Jurkat, Clone E6-1 (cell line): ENCODE data around the gene DECR2.
"Not testable (repeated sequence)": the region's sequence is repeated elsewhere in the genome, so short reads cannot be mapped to it uniquely, and the experiment has no call there.

Experiments used
- DNase-seq: peaks from one replicate; pipeline ENCODE4 v3.0.0-alpha.2; 2011; ENCODE audit warnings: low read depth, low spot score
- H3K4me3 ChIP-seq: 2 replicates; pipeline ENCODE4 v1.5.1; 2011; ENCODE audit warnings: mild to moderate bottlenecking, low read length, control low read depth, moderate library complexity

Gene DECR2

GRCh38 chr16:376817-377418 is 24.8 kb upstream of the DECR2 start:
- DNase-seq: no peak

GRCh38 chr16:377419-377951 is 24.2 kb upstream of the DECR2 start:
- no peak overlapping the region for H3K4me3 ChIP-seq
- no peak for DNase-seq

More at GRCh38 chr16:376817-377418, 24.8 kb upstream of the DECR2 start:
- no peak overlapping the region for H3K4me3 ChIP-seq

GRCh38 chr16:378113-378820 is 23.4 kb upstream of the DECR2 start:
- DNase-seq, H3K4me3 ChIP-seq: not testable (repeated sequence)

GRCh38 chr16:378821-379182 is 22.9 kb upstream of the DECR2 start:
- no peak overlapping the region for H3K4me3 ChIP-seq
- no peak for DNase-seq

GRCh38 chr16:379183-379960 is 22.3 kb upstream of the DECR2 start:
- no peak for DNase-seq

GRCh38 chr16:379961-380761 is 21.5 kb upstream of the DECR2 start:
- H3K4me3 ChIP-seq: peak overlapping the region; percentile 66
- DNase-seq: peak; percentile 83

More at GRCh38 chr16:379183-379960, 22.3 kb upstream of the DECR2 start:
- H3K4me3 ChIP-seq: peak overlapping the region; percentile 66; the same call in 1 of the 2 replicates

- no peak for DNase-seq
- peak overlapping the region; percentile 66 for H3K4me3 ChIP-seq
Measured at GRCh38 chr16:380762-381011, 21.0 kb upstream of the DECR2 start.

- no peak for DNase-seq
Measured at GRCh38 chr16:381012-381788, 20.5 kb upstream of the DECR2 start.

GRCh38 chr16:381789-382717 is 19.6 kb upstream of the DECR2 start, which contains the start of gene PGAP6:
Gene PGAP6 (minus strand): TSS chr16:381978. CDS start chr16:381821, 157 bp downstream.
- DNase-seq: no peak
- H3K4me3 ChIP-seq: peak within 1 kb of the TSS; percentile 74

More at GRCh38 chr16:381012-381788, 20.5 kb upstream of the DECR2 start:
- peak overlapping the region; percentile 66 for H3K4me3 ChIP-seq

GRCh38 chr16:383326-384051 is 18.2 kb upstream of the DECR2 start:
- H3K4me3 ChIP-seq: peak overlapping the region; percentile 74
- DNase-seq: peak; percentile 59

GRCh38 chr16:386641-387156 is 15.0 kb upstream of the DECR2 start:
- no peak overlapping the region for H3K4me3 ChIP-seq
- DNase-seq: no peak

GRCh38 chr16:387761-388666 is 13.7 kb upstream of the DECR2 start:
- H3K4me3 ChIP-seq, DNase-seq: not testable (repeated sequence)

- no peak for DNase-seq
Measured at GRCh38 chr16:389352-389751, 12.3 kb upstream of the DECR2 start.

GRCh38 chr16:391885-392335 is 9.8 kb upstream of the DECR2 start:
- H3K4me3 ChIP-seq: no peak overlapping the region
- DNase-seq: peak; percentile 61

More at GRCh38 chr16:389352-389751, 12.3 kb upstream of the DECR2 start:
- H3K4me3 ChIP-seq: no peak overlapping the region

GRCh38 chr16:392450-393030 is 9.1 kb upstream of the DECR2 start:
- no peak for DNase-seq
- no peak overlapping the region for H3K4me3 ChIP-seq
